Panc1 (cell line): ENCODE data around the gene TDRKH. TPM values are rescaled to one million over a fixed set of nuclear protein-coding genes. Genes with fewer than 3 reads are reported as not detected.
A peak's percentile ranks its signal among the peaks of the same experiment; 100 is the strongest.

Experiments
- ATAC-seq: fragments of 200-7000 bp; cut with Tn5 transposase; 2 replicates; pipeline ENCODE4 v1.9.1; 2020; ENCODE audit warnings: mild to moderate bottlenecking, moderate library complexity
- BruUV-seq: library from RNA; stranded (reverse); fragments of 400-500 nt; replicated peaks from 2 replicates; lab custom pipeline; 2021; lab: Mats Ljungman, UMichigan
- CTCF ChIA-PET: fragments of 300-600 bp; sonication (Branson Sonifier 250); formaldehyde crosslinking; loops from one replicate; lab custom pipeline; 2022; ENCODE audit warnings: antibody characterized with exemption; lab: Charles Lee
- POLR2A ChIA-PET: fragments of 300-600 bp; sonication (Branson Sonifier 250); formaldehyde crosslinking; loops from one replicate; lab custom pipeline; 2022; ENCODE audit warnings: antibody characterized with exemption; lab: Charles Lee
- DNase-seq: peaks from one replicate; pipeline ENCODE4 v3.0.0-alpha.2; 2010; ENCODE audit warnings: low read depth, low spot score
- H3K27ac ChIP-seq: 2 replicates; pipeline ENCODE4 v1.5.1; 2011; ENCODE audit warnings: mild to moderate bottlenecking, low read length, inconsistent platforms
- H3K27me3 ChIP-seq: fragments of 200-500 bp; sonication (Bioruptor generic); 2 replicates; pipeline ENCODE4 v1.6.0; 2014; ENCODE audit warnings: low read length, inconsistent platforms; ENCODE audit not compliant: control insufficient read depth, insufficient read depth
- H3K36me3 ChIP-seq: fragments of 200-500 bp; sonication (Bioruptor generic); 2 replicates; pipeline ENCODE4 v1.5.1; 2014; ENCODE audit warnings: inconsistent platforms, mild to moderate bottlenecking, low read length, moderate library complexity; ENCODE audit not compliant: control insufficient read depth, insufficient read depth
- H3K4me1 ChIP-seq: 2 replicates; pipeline ENCODE4 v1.5.1; 2011; ENCODE audit warnings: inconsistent platforms, mild to moderate bottlenecking, low read length, moderate library complexity; ENCODE audit not compliant: control insufficient read depth, insufficient read depth
- H3K4me3 ChIP-seq, 2 experiments: 2 replicates each; pipeline ENCODE4 v1.5.1; 2011 to 2012; ENCODE audit warnings: low read depth in 2 of 2, low read length in 2 of 2, mild to moderate bottlenecking in 2 of 2, inconsistent platforms in 1 of 2, moderate library complexity in 1 of 2
- H3K9me3 ChIP-seq: fragments of 200-500 bp; sonication (Bioruptor generic); 2 replicates; pipeline ENCODE4 v1.5.1; 2014; ENCODE audit warnings: low read depth, mild to moderate bottlenecking, inconsistent platforms, low read length, moderate library complexity; ENCODE audit not compliant: control insufficient read depth, insufficient read depth
- CTCF ChIP-seq: fragments of 450-650 bp; IDR thresholded peaks from 2 replicates; pipeline ENCODE4 v1.5.1; 2017; ENCODE audit warnings: mild to moderate bottlenecking
- POLR2AphosphoS5 ChIP-seq: IDR thresholded peaks from 2 replicates; pipeline ENCODE4 v1.6.1; 2012; ENCODE audit warnings: mild to moderate bottlenecking, low read depth, low read length, moderate library complexity
- REST ChIP-seq, 2 experiments: IDR thresholded peaks; 2 replicates each; pipeline ENCODE4 v1.6.1; 2011 to 2012; ENCODE audit warnings: low read depth in 2 of 2, control low read depth in 1 of 2, low read length in 1 of 2, mild to moderate bottlenecking in 1 of 2, moderate library complexity in 1 of 2; ENCODE audit not compliant: insufficient read depth in 1 of 2
- SIN3A ChIP-seq: IDR thresholded peaks from 2 replicates; pipeline ENCODE4 v1.6.1; 2012; ENCODE audit warnings: low read depth, mild to moderate bottlenecking, low read length, moderate library complexity, borderline replicate concordance; ENCODE audit not compliant: insufficient read depth
- TCF7L2 ChIP-seq: IDR thresholded peaks from 2 replicates; pipeline ENCODE4 v1.6.1; 2011; ENCODE audit warnings: mild to moderate bottlenecking, low read depth, low read length, inconsistent platforms
- in situ Hi-C: cut with HindIII; loops from 2 replicates; pipeline ENCODE4 v1.10.0; 2016; ENCODE audit warnings: low sequenced_read_pairs, low pct_unique_long_range_greater_than_20kb
- intact Hi-C: fragments of 100-400 bp; cut with micrococcal nuclease; formaldehyde crosslinking; loops from one replicate; pipeline ENCODE4 v1.10.0; 2022; ENCODE audit not compliant: unreplicated experiment
- total RNA-seq: library from RNA; stranded (reverse); gene quantifications from one replicate; pipeline ENCODE4 v1.2.1, GENCODE V29; 2021; ENCODE audit not compliant: unreplicated experiment

The TDRKH gene
- total RNA-seq, 1 experiment from 2014 or later, result 33.6 TPM

GRCh38 chr1:151762941-151763921 is 27.1 kb downstream of the TDRKH start, which contains the start of gene MRPL9:
Gene MRPL9, minus strand, starts transcription at chr1:151763496. Its CDS starts 17 bp downstream, at chr1:151763479.
- TF ChIP-seq SIN3A (peak; percentile 51; the same call in 1 of the 2 replicates), CTCF (no peak), POLR2AphosphoS5 (peak; percentile 85)
- H3K27ac ChIP-seq, result peak within 1 kb of the TSS; percentile 99
- no peak for DNase-seq
- in situ Hi-C loops (no loop called here), intact Hi-C loops (loop anchor here (2.0 kb wide), 2 partner anchors 20 to 74 kb away; no protein-coding TSS in a partner anchor)
- POLR2A ChIA-PET, result interaction anchor here (0.5 to 0.7 kb wide), 5 partner anchors 18 to 1671 kb away, joined by 3 to 10 read pairs (median 5); no protein-coding TSS in a partner anchor
- BruUV-seq, result no TSS peak
- CTCF ChIA-PET, result no interaction called here
- H3K9me3 ChIP-seq, result no peaks in the 10 kb centered on the region
- no peaks in the 10 kb centered on the region for H3K27me3 ChIP-seq
- peak; percentile 100 for ATAC-seq
- H3K4me3 ChIP-seq, result peak within 1 kb of the TSS; percentile 78 to 85
- H3K4me1 ChIP-seq, result peaks cover 13% of the 10 kb centered on the region
- H3K36me3 ChIP-seq, result peaks cover 22% of the 10 kb centered on the region

GRCh38 chr1:151760597-151761385 is 29.5 kb downstream of the TDRKH start:
- no peak for TF ChIP-seq POLR2AphosphoS5
- TF ChIP-seq CTCF, result no peak
- TF ChIP-seq TCF7L2, result no peak
- no peak for TF ChIP-seq REST (IDR thresholded peaks at IDR 0.05; ENCODE audit: insufficient read depth in 1 of 2, low read depth in 2 of 2, low read length in 1 of 2)
- no peak for TF ChIP-seq SIN3A
- ATAC-seq (no peak), DNase-seq (no peak)
- Histone ChIP-seq H3K4me1 (peaks cover 13% of the 10 kb centered on the region), H3K27me3 (no peaks in the 10 kb centered on the region), H3K27ac (no peak overlapping the region), H3K36me3 (peaks cover 22% of the 10 kb centered on the region), H3K9me3 (no peaks in the 10 kb centered on the region), H3K4me3 (no peak overlapping the region)
- intact Hi-C loops, result no loop called here
- in situ Hi-C loops, result no loop called here
- BruUV-seq, result no TSS peak
- ChIA-PET POLR2A (interaction anchor here (0.6 kb wide), 1 partner anchor 38 kb away, joined by 17 read pairs; no protein-coding TSS in a partner anchor), CTCF (no interaction called here)
